ENCODE measurements around the gene IMMP2L.

DNA sequence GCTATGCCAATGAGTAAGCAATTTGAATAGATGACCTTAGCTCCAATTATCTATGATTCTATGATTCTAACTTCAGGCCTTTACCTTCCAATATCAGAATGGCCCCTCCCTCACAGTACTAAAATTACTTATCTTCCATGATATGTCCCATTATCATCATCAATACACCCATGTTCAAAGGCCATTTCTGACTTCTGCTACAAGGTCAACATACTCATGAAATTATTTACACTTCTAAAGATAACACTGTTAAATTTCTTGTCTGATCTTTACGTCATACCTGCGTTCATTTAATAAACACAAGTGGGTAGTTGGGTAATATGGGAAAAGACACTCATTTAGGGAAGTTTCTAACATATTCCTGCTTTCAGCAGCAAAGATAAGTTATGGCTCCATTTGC is 21.2 kb downstream of the IMMP2L start:
- no peak for TF ChIP-seq CTCF (IDR thresholded peaks at IDR 0.05)
- TF ChIP-seq POLR2AphosphoS5 (IDR thresholded peaks at IDR 0.05), result no peak

Data from esophagus muscularis mucosa (tissue), 3 donors.